HTERT RPE-1 (cell line): ENCODE data around the gene CORO1C.
"Not testable (repeated sequence)": the region's sequence is repeated elsewhere in the genome, so short reads cannot be mapped to it uniquely, and the experiment has no call there.

Experiments
- in situ Hi-C: fragments of 300-500 bp; cut with MboI; formaldehyde crosslinking; loops from 4 replicates; pipeline ENCODE4 v1.14.3; 2020; ENCODE audit warnings: low sequenced_read_pairs

The CORO1C gene

GRCh38 chr12:108731105-108731865, at the start of gene CORO1C:
Gene CORO1C, minus strand, starts transcription at chr12:108731518. Its CDS starts 30,200 bp downstream, at chr12:108701318.
- in situ Hi-C loops = no loop called here

- in situ Hi-C loops = no loop called here
Observed at GRCh38 chr12:108779998-108780688, 48.8 kb upstream of the CORO1C start.

- in situ Hi-C loops = no loop called here
Observed at GRCh38 chr12:108778053-108778452, 46.7 kb upstream of the CORO1C start.

GRCh38 chr12:108777156-108777555, 45.8 kb upstream of the CORO1C start:
- in situ Hi-C loops = no loop called here

- in situ Hi-C loops = no loop called here
Observed at GRCh38 chr12:108773798-108774788, 42.8 kb upstream of the CORO1C start.

- in situ Hi-C loops = no loop called here
Observed at GRCh38 chr12:108772891-108773797, 41.8 kb upstream of the CORO1C start.

GRCh38 chr12:108772247-108772646, 40.9 kb upstream of the CORO1C start:
- in situ Hi-C loops = no loop called here

- in situ Hi-C loops = not testable (repeated sequence)
Observed at GRCh38 chr12:108771835-108772234, 40.5 kb upstream of the CORO1C start.

GRCh38 chr12:108770963-108771362, 39.6 kb upstream of the CORO1C start:
- in situ Hi-C loops = no loop called here

GRCh38 chr12:108770269-108770829, 39.0 kb upstream of the CORO1C start:
- in situ Hi-C loops = no loop called here

GRCh38 chr12:108768591-108769500, 37.5 kb upstream of the CORO1C start:
- in situ Hi-C loops = no loop called here

GRCh38 chr12:108766294-108766693, 35.0 kb upstream of the CORO1C start:
- in situ Hi-C loops = no loop called here

- in situ Hi-C loops = no loop called here
Observed at GRCh38 chr12:108765289-108765764, 34.0 kb upstream of the CORO1C start.

- in situ Hi-C loops = no loop called here
Observed at GRCh38 chr12:108764540-108765288, 33.4 kb upstream of the CORO1C start.

- in situ Hi-C loops = no loop called here
Observed at GRCh38 chr12:108761226-108761625, 29.9 kb upstream of the CORO1C start.

GRCh38 chr12:108759924-108760323, 28.6 kb upstream of the CORO1C start:
- in situ Hi-C loops = no loop called here

- in situ Hi-C loops = no loop called here
Observed at GRCh38 chr12:108757856-108758255, 26.5 kb upstream of the CORO1C start.

GRCh38 chr12:108756421-108756820, 25.1 kb upstream of the CORO1C start:
- in situ Hi-C loops = no loop called here
